ENCODE measurements around the gene VPS45.
"Not testable (repeated sequence)": the region's sequence is repeated elsewhere in the genome, so short reads cannot be mapped to it uniquely, and the experiment has no call there.

The VPS45 gene, protein sequence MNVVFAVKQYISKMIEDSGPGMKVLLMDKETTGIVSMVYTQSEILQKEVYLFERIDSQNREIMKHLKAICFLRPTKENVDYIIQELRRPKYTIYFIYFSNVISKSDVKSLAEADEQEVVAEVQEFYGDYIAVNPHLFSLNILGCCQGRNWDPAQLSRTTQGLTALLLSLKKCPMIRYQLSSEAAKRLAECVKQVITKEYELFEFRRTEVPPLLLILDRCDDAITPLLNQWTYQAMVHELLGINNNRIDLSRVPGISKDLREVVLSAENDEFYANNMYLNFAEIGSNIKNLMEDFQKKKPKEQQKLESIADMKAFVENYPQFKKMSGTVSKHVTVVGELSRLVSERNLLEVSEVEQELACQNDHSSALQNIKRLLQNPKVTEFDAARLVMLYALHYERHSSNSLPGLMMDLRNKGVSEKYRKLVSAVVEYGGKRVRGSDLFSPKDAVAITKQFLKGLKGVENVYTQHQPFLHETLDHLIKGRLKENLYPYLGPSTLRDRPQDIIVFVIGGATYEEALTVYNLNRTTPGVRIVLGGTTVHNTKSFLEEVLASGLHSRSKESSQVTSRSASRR

DNA sequence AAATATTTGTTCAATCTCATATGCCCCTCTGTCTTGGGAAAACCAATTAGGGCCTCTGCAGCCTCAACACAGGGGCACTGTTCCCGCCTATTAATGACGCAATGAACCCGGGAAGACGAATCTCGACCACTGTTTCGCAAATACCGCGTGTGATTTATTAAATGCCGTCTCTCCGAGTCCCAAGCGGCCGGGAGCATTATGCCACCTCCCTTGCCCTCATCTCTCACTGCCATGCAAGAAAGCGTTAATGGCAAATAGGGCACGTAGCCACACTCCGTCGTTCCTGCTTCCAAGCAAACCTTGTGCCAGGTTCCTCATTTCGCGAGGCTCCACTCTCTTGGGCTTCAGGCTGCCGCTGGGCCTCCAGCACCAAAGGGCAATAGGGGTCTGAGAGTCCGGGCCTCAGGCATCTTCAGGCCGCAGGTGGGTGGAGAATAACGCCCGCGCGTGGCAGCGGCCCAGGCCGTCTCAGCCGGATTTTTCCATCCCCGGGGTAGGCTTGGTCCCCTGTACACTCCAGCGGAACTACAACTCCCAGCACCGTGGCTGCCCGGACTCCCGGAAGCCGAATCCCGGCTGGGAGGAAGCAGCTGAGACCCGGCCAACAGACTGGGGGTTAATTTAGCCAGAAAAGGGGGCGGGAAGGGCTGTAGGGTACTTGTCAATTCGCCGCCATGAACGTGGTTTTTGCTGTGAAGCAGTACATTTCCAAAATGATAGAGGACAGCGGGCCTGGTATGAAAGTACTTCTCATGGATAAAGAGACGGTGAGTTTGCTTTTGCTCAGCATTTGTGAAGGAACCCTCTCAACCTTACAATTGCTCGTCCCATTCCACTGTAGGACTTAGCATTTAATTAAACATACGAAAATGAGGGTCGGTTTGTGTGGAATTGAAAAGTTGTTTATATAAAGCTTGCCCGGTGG lies at the start of gene VPS45:
TSS of gene VPS45 (plus strand) at position 593 of the 925 bp plus-strand sequence. CDS start at position 675, 82 bp downstream.
- peak; percentile 70 for DNase-seq

DNA sequence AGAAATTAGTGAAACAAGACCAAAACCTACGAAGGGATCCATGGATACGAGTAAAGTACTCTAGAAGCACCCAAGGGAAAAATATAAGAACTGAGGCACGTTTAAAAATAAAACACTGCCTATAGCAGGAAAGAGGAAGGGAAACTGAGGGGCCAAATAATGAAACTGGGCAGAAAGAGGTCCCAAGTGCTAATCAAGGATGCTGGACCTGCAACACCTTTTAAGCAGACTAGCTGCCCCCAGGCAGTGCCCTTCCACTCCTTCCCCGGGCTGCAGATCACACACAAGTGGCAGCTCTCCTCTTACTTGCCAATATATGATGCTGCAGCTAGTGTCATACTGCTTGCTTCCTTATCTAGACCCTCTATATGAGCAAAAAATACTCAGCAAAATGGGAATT lies 49.4 kb upstream of the VPS45 start:
- DNase-seq = no peak

DNA sequence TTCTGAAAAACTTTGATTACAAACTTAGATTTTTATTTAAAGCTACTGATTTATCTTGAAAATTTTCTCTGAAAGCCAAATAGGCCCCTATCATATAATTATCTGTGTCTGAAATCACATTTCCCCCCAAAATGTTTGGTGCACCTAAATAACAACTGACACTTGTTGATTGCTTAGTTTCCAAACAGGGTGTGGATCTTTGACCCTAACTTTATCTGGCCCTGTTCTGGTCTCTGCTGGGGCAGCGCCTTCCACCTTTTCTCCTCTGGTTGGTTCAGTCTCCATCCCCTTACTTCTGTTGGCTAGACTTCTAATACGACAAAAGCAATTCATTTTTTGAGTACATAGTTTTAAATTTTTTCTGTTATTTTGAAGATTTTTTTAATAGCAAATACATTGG lies 46.9 kb upstream of the VPS45 start:
- DNase-seq = no peak

DNA sequence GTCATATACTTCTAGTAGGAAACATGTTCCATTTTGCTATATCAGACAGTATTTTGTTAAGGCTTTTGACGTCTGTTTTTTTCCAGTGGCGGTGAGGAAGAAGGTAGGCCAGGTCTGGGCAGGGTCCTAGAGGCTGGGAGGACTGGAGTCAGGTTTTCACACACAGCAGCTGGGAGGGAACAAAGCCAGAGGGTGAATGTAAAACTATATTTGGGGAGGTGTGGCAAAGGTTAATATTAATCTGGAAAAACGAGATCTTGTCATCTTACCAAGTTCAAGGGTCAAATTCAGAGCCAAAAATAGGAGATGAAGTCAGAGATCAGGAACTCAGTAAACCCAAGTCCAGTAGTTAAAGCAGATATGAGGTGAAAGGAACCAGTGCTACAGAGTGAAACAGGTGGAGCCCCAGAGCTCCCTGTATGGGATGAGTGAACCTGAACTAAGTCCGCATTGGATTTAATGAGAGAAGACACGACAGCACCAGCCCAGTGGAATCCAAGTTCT lies 46.3 kb upstream of the VPS45 start:
- no peak for DNase-seq

DNA sequence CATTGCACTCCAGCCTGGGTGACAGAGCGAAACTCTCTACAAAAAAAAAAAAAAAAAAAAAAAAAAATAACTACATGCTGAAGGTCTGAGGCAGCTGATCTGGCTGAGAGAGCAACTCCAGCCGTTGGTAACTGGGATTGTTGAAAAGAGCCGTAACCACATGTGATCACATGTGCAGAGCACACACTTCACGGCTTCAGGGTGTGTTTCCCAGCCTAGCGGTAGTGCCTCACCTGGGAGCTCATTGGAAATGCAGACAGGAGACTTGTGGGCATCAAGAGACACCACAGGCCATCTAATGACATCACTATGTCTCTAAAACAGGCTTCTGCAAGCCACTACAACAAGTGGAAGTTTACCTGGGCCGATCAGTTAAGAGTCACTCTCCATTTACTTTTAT lies 45.2 kb upstream of the VPS45 start:
- DNase-seq = no peak

DNA sequence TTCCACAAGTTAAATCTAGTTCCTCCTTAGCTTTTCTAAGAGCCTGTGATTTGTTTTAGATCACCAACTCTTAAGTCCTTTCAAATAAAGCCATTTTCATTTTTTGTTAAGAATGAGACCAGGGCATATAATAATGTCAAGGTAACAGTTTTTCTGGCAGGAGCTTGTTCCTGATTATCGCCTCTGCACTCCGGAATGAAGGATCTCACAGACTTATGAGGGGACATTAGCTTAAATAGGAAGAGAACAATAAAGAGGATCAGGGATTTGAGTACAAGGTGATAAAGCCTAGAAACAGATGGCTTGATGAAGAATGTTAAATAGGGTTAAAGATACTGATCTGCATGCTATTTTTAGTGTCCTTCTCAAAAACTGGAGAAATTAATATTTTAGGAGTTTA lies 43.4 kb upstream of the VPS45 start:
- no peak for DNase-seq

DNA sequence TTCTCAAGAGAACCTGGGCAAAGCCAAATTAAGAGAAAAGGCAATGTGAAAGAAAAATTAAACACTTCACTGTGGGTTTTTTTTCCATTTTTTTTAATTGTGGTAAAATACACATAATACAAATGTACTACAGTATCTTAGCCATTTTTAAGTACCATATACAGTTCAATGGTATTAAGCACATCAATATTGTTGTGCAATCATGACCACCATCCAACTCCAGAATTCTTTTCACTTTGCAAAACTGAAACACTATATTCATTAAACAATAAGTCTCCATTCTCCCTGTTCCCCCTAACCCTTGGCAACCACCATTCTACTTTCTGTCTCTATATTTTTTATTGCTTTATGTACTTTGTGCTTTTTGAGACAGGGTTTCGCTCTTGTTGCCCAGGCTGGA lies 39.3 kb upstream of the VPS45 start:
- no peak for DNase-seq

DNA sequence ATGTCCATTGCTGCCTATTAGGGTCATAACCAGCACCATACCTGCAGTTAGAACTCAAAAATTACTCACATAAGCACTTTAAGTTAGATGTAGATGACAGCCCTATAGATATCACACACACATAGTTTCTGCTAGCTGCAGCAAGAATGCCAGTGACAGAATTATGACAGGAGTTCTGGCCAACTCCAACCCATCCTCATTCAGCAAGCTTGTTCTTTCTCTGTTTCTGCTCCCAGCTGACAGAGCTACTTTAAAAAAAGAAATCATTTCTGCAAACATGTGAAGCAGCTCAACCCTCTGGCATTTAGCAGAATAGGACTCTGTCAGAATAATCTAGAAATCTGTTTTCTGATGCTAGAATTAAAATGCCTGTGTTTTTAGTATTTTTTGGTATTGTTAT lies 33.2 kb upstream of the VPS45 start:
- no peak for DNase-seq

DNA sequence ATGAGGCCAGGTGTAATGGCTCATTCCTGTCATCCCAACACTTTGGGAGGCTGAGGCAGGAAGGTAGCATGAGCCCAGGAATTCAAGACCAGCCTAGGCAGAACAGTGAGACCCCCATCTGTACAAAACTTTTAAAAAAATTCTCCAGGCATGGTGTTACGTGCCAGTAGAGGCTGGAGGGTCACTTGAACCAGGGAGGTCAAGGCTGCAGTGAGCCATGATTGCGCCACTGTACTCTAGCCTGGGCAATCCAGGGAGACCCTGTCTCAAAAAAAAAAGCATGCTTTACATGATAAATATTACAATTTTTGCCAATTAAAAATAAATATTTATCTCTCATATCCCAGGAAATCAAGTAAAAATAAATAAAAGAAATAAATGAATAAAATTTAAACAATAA lies 17.6 kb upstream of the VPS45 start:
- no peak for DNase-seq

DNA sequence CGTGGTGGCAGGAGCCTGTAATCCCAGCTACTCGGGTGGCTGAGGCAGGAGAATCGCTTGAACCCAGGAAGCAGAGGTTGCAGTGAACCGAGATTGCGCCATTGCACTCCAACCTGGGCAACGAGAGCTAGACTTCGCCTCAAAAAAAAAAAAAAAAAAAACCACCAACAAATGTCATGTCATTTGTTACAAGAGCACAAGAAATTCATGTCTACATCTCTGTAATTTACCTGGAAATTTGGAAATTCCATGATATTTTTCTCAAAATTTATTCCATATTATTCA lies 16.5 kb upstream of the VPS45 start:
- no peak for DNase-seq

DNA sequence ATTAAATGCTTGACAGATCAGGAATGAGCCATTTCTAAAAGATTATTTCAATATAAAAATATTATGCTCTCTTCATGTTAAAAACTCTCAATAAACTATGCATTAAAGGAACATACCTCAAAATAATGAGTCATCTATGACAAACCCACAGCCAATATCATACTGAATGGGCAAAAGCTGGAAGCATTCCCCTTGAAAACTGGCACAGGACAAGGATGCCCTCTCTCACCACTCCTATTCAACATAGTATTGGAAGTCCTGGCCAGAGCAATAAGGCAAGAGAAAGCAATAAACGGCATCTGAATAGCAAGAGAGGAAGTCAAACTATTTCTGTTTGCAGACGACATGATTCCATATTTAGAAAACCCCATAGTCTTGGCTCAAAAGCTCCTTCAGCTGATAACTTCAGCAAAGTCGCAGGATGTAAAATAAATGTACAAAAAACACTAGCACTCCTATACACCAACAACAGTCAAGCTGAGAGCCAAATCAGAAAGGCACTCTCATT lies 15.6 kb upstream of the VPS45 start:
- DNase-seq = not testable (repeated sequence)

DNA sequence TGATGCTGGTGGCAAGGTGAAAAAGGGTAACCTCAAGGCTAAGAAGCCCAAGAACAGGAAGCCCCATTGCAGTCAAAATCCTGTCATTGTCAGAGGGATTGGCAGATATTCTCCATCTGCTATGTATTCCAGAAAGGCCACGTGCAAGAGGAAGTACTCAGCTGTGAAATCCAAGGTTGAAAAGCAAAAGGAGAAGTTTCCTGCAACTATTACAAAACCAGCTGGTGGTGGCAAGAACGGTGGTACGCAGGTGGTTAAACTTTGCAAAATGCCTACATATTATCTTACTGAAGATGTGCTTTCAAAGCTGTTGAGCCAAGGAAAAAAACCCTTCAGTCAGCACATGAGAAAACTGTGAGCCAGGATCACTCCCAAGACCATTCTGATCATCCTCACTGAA lies 13.7 kb upstream of the VPS45 start:
- no peak for DNase-seq

DNA sequence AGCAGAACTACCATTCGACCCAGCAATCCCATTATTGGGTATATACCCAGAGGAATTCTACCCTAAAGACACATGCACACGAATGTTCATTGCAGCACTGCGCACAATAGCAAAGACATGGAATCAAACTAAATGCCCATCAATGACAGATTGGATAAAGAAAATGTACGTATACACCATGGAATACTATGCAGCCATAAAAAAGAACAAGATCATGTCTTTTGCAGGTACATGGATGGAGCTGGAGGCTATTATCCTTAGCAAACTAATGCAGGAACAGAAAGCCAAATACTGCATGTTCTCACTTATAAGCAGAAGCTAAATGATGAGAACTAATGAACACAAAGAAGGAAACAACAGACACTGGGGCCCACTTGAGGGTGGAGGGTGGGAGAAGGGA lies 12.1 kb upstream of the VPS45 start:
- not testable (repeated sequence) for DNase-seq

DNA sequence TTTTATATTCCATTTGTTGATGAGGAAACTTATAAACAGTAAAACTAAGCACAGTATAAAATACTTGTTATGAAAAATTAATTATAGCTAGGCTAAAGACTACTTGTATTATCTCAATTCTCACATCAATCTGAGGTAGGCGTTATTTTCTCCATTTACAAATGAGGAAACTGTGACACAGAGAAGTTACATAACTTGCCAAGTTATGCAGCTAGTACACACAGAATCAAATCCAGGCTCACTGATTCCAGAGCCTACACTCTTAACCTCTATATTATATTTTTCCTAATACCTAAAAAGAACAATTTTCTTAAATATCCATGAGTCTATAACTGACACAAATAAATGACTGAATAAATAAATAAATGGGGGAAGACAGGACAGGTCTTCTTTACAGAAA lies 11.2 kb upstream of the VPS45 start:
- DNase-seq = no peak

DNA sequence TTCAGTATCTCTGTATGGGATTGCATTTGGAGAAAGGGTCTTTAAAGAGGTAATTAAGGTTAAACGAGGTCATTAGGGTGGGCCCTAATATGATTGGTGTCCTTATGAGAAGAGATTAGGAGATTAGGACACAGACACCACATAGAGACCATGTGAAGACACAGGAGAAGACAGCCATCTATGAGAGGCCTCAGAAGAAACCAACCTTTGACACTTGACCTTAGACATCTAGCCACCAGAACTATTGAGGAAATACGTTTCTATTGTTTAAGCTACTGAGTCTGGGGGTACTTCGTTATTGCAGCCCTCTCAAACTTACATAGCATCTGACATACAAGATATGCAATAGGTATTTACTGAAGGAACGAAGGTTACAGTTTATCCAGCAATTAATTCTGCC lies 7.3 kb upstream of the VPS45 start:
- no peak for DNase-seq

DNA sequence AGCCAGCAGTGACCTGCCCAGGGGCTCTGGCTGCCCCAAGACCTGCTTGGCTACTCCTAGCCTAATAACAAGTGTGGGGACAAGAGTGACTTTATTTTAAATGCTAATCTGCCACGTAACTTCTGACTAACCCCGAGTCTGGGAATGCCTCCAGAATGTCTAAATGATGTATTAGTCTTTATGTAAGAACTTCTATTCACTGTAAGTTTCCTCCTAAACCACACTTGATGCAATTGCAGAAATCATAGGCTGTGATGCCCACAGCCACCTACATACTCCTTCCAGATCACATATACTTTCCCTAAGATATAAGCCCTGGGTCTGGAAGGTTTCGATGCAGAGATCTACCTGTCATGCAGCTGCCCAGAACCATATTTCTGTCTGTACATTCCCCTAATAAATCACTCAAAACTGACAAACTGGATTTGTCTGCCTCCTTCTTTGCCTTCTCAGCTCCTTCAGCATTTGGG lies 5.9 kb upstream of the VPS45 start:
- no peak for DNase-seq

DNA sequence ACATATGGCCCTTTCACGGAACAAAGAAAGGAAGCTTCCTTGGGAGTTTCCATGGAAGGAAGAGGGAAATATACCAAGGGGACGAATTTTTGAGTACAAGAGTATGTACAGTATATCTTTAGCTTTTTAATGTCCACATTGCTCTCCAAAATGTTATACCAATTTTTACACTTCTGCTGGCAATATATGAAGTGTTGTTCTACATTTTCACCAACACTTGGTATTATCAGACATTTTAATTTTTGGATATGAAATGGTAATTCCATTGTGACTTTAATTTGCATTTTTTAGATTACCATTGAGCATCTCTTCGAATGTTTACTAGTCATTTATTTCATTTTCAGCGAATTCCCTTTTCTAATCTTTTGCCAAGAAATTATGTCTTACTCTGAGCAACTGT lies 5.5 kb upstream of the VPS45 start:
- DNase-seq = no peak

DNA sequence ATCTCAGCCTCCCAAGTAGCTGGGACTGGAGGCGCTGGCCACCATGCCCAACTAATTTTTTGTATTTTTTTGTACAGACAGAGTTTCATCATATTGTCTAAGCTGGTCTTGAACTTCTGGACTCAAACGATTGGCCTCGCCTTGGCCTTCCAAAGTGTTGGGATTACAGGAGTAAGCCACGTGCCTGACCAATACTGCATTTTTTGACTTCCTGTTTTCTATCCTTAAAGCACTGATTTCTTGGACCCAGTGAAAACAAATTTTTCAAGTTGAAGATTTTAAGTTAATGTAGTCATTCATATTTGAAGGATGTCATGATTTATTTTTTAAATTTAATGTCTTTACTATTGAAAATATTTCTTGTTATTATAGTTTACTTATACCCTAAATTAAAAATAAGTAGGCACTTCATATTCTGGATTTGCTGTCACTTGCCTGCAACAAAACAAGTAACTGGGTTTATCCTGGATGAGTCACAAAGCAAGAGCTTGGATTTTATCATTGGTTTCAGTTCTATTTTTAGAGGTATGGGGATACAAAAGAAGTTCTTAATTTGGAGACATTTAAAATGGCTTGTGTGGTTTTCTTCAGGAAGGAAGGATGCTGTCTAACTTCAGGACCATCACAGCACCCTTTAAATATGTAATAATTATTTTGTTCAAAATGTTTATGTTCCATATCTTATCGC lies 2.2 kb upstream of the VPS45 start:
- DNase-seq = no peak

DNA sequence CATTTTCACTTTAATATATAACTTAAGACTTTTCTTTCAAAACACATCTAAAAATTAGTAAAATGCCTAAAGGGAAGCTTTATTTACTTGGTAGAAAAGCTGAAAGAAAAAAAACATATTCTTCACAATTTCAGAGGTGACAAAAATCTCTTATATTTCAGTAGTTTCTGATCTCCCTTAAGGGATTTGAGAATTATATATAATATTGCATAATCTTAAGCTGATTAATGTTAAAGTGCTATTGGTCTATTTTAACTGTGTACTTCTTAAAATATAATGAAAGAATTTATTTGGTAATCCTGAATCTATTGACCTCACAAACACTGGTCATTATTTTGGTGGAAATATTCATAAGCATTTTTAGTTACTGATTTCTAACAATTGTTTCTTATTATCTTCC lies 1.2 kb upstream of the VPS45 start:
- DNase-seq = no peak

DNA sequence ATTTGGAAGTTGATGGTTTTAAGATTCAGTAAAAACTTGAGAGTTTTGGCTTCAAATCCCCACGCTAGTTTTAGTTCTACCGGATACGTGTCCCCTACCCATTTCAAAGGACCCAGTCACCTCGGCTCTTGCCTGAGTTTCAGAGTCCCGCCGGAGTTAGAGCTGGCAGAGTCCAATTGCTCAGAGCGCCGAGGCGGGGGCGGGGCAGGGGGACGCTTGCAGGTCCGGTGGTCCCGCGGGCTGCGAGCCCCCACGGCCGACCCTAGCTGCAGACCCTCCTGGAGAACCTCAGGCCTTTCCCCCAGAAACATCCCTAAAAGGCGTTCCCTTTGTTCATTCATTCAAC lies 765 bp upstream of the VPS45 start:
- DNase-seq = peak; percentile 38

DNA sequence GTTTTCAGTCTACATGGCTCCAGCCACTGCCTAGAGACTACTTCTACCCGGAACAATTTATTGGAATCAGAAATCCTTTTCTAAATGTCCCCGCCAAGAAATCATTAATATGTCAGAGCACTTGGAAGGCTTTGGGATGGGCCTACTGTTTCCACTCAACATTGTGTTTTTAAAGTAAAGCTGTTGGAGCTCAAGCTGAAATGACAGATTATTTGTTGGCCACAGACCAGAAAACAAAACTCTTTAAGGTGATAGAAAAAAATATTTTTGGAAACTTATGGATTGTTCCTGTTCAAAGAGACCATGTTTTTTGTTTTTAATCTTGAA lies 496 bp downstream of the VPS45 start:
- no peak for DNase-seq

DNA sequence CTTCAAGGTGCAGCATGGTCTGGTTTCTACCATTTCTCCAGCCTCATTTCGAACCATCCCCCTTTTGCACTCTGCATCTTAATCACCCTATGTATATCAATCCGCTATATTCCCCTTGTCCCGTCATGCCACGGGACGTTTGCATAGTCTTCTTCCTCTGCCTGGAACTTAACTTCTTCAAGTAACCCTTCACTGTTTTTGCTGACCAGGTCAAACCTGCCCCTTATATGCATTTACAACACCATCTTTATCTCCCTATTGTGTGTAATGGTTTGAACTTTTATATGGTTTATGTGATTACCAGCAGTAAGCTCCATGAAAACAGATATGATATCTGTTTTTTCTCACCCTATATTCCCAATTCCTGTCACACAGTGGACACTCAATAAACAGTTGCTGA lies 2.3 kb downstream of the VPS45 start:
- no peak for DNase-seq

DNA sequence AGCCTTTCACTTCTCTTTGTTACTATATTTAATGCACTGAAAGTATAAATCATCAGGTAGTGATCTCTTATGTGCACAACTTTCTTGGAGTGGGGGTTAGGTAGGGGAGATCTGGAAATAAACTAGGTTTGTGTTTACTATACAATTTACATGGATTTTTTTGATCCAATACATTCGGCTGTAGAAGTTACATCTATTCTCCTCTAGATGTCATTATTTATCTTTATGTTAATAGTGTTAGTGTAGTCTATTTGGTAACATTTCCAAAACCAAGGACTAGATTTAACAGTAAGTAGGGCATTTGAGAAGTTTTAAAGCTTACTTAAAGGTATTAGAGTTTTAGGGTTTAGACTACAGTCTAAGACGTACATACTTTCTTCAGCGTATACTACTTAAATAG lies 5.4 kb downstream of the VPS45 start:
- DNase-seq = no peak
